CD8-positive, alpha-beta memory T cell (primary cell): ENCODE data around the gene MCC. TPM values are rescaled to one million over a fixed set of nuclear protein-coding genes. Genes with fewer than 3 reads are reported as not detected.
"Not testable (repeated sequence)": the region's sequence is repeated elsewhere in the genome, so short reads cannot be mapped to it uniquely, and the experiment has no call there.

ENCODE experiments used
- CTCF ChIA-PET: fragments of 350-600 bp; sonication (Branson Sonifier 250); formaldehyde crosslinking; loops from one replicate; lab custom pipeline; 2021; ENCODE audit warnings: antibody characterized with exemption; lab: Charles Lee
- POLR2A ChIA-PET: fragments of 350-600 bp; sonication (Branson Sonifier 250); formaldehyde crosslinking; loops from one replicate; lab custom pipeline; 2021; ENCODE audit warnings: antibody characterized with exemption; lab: Charles Lee
- DNase-seq, 5 donors: peaks; one replicate each; pipeline versions ENCODE4 v3.0.0 to v3.0.0-alpha.2; 2020 to 2022; ENCODE audit warnings: mixed read lengths in 1 of 5
- H3K27ac ChIP-seq: one replicate; pipeline ENCODE4 v1.7.0; 2013; ENCODE audit warnings: low read depth, mild to moderate bottlenecking, low read length, moderate library complexity
- H3K27me3 ChIP-seq: 2 replicates; pipeline ENCODE4 v1.7.0; 2013; ENCODE audit warnings: low read length, mild to moderate bottlenecking; ENCODE audit not compliant: insufficient read depth, poor library complexity, severe bottlenecking
- H3K36me3 ChIP-seq: 2 replicates; pipeline ENCODE4 v1.7.0; 2013; ENCODE audit warnings: mild to moderate bottlenecking, low read length, moderate library complexity; ENCODE audit not compliant: insufficient read depth
- H3K4me1 ChIP-seq: 2 replicates; pipeline ENCODE4 v1.7.0; 2013; ENCODE audit warnings: mild to moderate bottlenecking, low read length, moderate library complexity; ENCODE audit not compliant: insufficient read depth
- H3K4me3 ChIP-seq: 2 replicates; pipeline ENCODE4 v1.7.0; 2013; ENCODE audit warnings: mild to moderate bottlenecking, low read length
- H3K9me3 ChIP-seq: 2 replicates; pipeline ENCODE4 v1.7.0; 2013; ENCODE audit warnings: mild to moderate bottlenecking, low read length
- H3K27ac Mint-ChIP-seq, 8 donors: one replicate each; pipeline ENCODE4 v1.8.0; 2020 to 2021; ENCODE audit warnings: mixed read lengths in 8 of 8, mild to moderate bottlenecking in 6 of 8, inconsistent platforms in 3 of 8, moderate library complexity in 3 of 8
- H3K27me3 Mint-ChIP-seq, 2 donors: one replicate each; pipeline ENCODE4 v1.8.0; 2020 to 2021; ENCODE audit warnings: mixed read lengths in 2 of 2, mild to moderate bottlenecking in 1 of 2, moderate library complexity in 1 of 2
- H3K36me3 Mint-ChIP-seq, 3 donors: one replicate each; pipeline ENCODE4 v1.8.0; 2020 to 2021; ENCODE audit warnings: mixed read lengths in 3 of 3, inconsistent platforms in 1 of 3, mild to moderate bottlenecking in 1 of 3
- H3K4me1 Mint-ChIP-seq, 3 donors: one replicate each; pipeline ENCODE4 v1.8.0; 2020 to 2021; ENCODE audit warnings: mixed read lengths in 3 of 3, inconsistent platforms in 1 of 3, mild to moderate bottlenecking in 1 of 3
- H3K4me3 Mint-ChIP-seq, 7 donors: one replicate each; pipeline ENCODE4 v1.8.0; 2020 to 2021; ENCODE audit warnings: mixed read lengths in 7 of 7, mild to moderate bottlenecking in 6 of 7, moderate library complexity in 4 of 7, inconsistent platforms in 2 of 7
- H3K9me3 Mint-ChIP-seq, 5 donors: one replicate each; pipeline ENCODE4 v1.8.0; 2020 to 2022; ENCODE audit warnings: mixed read lengths in 5 of 5, mild to moderate bottlenecking in 3 of 5, moderate library complexity in 2 of 5, inconsistent platforms in 1 of 5
- polyA plus RNA-seq: library from polyadenylated mRNA; unstranded; fragments of 300-500 nt; fragmentation: Illumina TruSeq; gene quantifications from one replicate; pipeline ENCODE4 v1.2.3, GENCODE V29; 2021
- total RNA-seq, 2 experiments: library from RNA; stranded (reverse); gene quantifications; one replicate each; pipeline ENCODE4 v1.2.3, GENCODE V29; 2021

The MCC gene
- total and polyA plus RNA-seq, 3 experiments from 2014 or later = 4.2 to 5.4 (median 4.9) TPM

DNA sequence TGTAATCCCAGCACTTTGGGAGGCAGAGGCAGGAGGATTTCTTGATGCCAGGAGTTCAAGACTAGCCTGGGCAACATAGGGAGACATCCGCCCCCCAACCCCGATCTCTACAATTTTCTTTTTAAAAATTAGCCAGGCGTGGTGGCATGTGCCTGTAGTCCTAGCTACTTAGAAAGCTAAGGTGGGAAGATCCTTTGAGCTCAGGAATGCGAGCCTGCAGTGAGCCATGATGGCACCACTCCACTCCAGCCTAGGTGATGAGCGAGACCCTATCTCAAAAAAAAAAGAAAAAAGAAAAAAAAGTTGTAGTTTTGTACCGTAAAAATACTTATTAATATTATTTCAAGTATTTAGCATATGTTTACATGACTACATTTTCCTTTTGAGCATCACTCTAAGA is 82.7 kb downstream of the MCC start:
- Mint-ChIP-seq H3K4me1 (no peaks in the 10 kb centered on the region), H3K36me3 (no peaks in the 10 kb centered on the region), H3K9me3 (peaks cover 0 to under 1% (median 0%) of the 10 kb centered on the region in 5 donors), H3K4me3 (no peak overlapping the region), H3K27ac (no peak overlapping the region), H3K27me3 (peaks cover 0 to 4% of the 10 kb centered on the region in 2 donors)
- Histone ChIP-seq H3K9me3 (no peaks in the 10 kb centered on the region), H3K36me3 (no peaks in the 10 kb centered on the region), H3K27ac (no peak overlapping the region), H3K4me1 (no peaks in the 10 kb centered on the region), H3K27me3 (no peaks in the 10 kb centered on the region), H3K4me3 (no peak overlapping the region)
- ChIA-PET CTCF (no interaction called here), POLR2A (no interaction called here)
- no peak for DNase-seq

GRCh38 chr5:113404269-113404668 is 84.0 kb downstream of the MCC start:
- no peak for DNase-seq
- no peaks in the 10 kb centered on the region for H3K27me3 ChIP-seq
- no peak overlapping the region for H3K27ac ChIP-seq
- H3K27ac Mint-ChIP-seq = no peak overlapping the region
- H3K36me3 Mint-ChIP-seq = no peaks in the 10 kb centered on the region
- no peaks in the 10 kb centered on the region for H3K9me3 Mint-ChIP-seq
- H3K4me1 Mint-ChIP-seq = no peaks in the 10 kb centered on the region
- no peak overlapping the region for H3K4me3 ChIP-seq
- ChIA-PET CTCF (no interaction called here), POLR2A (no interaction called here)
- no peak overlapping the region for H3K4me3 Mint-ChIP-seq
- H3K4me1 ChIP-seq = no peaks in the 10 kb centered on the region
- no peaks in the 10 kb centered on the region for H3K9me3 ChIP-seq
- peaks cover 0 to 7% of the 10 kb centered on the region in 2 donors for H3K27me3 Mint-ChIP-seq
- no peaks in the 10 kb centered on the region for H3K36me3 ChIP-seq

DNA sequence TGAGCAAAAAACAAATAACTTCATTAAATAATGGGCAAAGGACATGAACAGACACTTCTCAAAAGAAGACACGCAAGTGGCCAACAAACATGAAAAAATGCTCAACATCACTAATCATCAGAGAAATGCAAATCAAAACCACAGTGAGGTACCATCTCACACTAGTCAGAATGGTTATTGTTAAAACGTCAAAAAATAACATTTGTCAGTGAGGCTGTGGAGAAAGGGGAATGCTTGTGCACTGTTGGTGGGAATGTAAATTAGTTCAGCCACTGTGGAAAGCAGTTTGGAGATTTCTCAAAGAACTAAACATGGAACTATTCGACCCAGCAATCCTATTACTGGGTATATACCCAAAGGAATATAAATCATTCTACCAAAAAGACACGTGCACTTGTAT is 90.3 kb downstream of the MCC start:
- H3K27ac Mint-ChIP-seq, H3K27me3 Mint-ChIP-seq, H3K4me3 Mint-ChIP-seq, DNase-seq, H3K9me3 Mint-ChIP-seq, H3K27ac ChIP-seq, POLR2A ChIA-PET, H3K4me1 Mint-ChIP-seq, H3K4me3 ChIP-seq, H3K36me3 ChIP-seq, H3K27me3 ChIP-seq, H3K9me3 ChIP-seq, H3K4me1 ChIP-seq, H3K36me3 Mint-ChIP-seq: not testable (repeated sequence)
- CTCF ChIA-PET = interaction anchor here (1.5 kb wide), 1 partner anchor 18 kb away, joined by 5 read pairs; no protein-coding TSS in a partner anchor

GRCh38 chr5:113397046-113397445 is 91.2 kb downstream of the MCC start:
- CTCF ChIA-PET = interaction anchor here (1.5 kb wide), 1 partner anchor 18 kb away, joined by 5 read pairs; no protein-coding TSS in a partner anchor
- H3K4me3 Mint-ChIP-seq = no peak overlapping the region

DNA sequence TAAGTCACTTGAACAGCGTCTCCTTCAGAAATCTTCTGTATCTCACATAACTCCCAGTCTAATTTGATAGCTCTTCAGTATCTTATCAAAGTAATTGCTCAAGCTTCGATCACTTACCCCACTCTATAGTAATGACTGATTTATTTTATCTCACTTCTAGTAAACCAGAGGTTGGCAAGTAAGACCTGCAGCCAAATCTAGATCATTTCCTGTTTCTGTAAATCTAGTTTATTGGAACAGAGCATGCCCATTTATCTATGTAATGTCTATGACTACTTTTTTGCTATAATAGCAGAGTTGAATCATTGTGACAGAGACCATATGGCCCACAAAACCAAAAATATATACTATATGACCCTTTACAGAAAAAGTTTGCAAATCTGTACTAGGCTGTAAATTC is 93.6 kb downstream of the MCC start:
- no peak overlapping the region for H3K4me3 Mint-ChIP-seq
- Histone ChIP-seq H3K4me3 (no peak overlapping the region), H3K27me3 (no peaks in the 10 kb centered on the region), H3K9me3 (no peaks in the 10 kb centered on the region), H3K27ac (no peak overlapping the region), H3K4me1 (no peaks in the 10 kb centered on the region), H3K36me3 (no peaks in the 10 kb centered on the region)
- POLR2A ChIA-PET = no interaction called here
- peaks cover 0 to 2% (median 0%) of the 10 kb centered on the region in 3 donors for H3K36me3 Mint-ChIP-seq
- H3K9me3 Mint-ChIP-seq = no peaks in the 10 kb centered on the region
- H3K27ac Mint-ChIP-seq = no peak overlapping the region
- peaks cover 7 to 18% of the 10 kb centered on the region in 2 donors for H3K27me3 Mint-ChIP-seq
- H3K4me1 Mint-ChIP-seq = no peaks in the 10 kb centered on the region
- DNase-seq = no peak
- CTCF ChIA-PET = no interaction called here

More at GRCh38 chr5:113397046-113397445, 91.2 kb downstream of the MCC start:
- no peaks in the 10 kb centered on the region for H3K4me1 Mint-ChIP-seq
- POLR2A ChIA-PET = no interaction called here
- no peaks in the 10 kb centered on the region for H3K9me3 Mint-ChIP-seq
- H3K4me3 ChIP-seq = no peak overlapping the region
- H3K27me3 Mint-ChIP-seq = peaks cover 3 to 6% of the 10 kb centered on the region in 2 donors
- no peak overlapping the region for H3K27ac Mint-ChIP-seq
- no peaks in the 10 kb centered on the region for H3K36me3 ChIP-seq
- H3K27me3 ChIP-seq = no peaks in the 10 kb centered on the region
- H3K9me3 ChIP-seq = no peaks in the 10 kb centered on the region
- H3K36me3 Mint-ChIP-seq = no peaks in the 10 kb centered on the region
- no peak overlapping the region for H3K27ac ChIP-seq
- no peaks in the 10 kb centered on the region for H3K4me1 ChIP-seq
- no peak for DNase-seq

GRCh38 chr5:113390224-113390623 is 98.0 kb downstream of the MCC start:
- H3K27ac ChIP-seq = no peak overlapping the region
- no peaks in the 10 kb centered on the region for H3K9me3 ChIP-seq
- no peaks in the 10 kb centered on the region for H3K4me1 ChIP-seq
- no peaks in the 10 kb centered on the region for H3K4me1 Mint-ChIP-seq
- H3K27me3 Mint-ChIP-seq = peaks cover 8 to 42% of the 10 kb centered on the region in 2 donors
- no peaks in the 10 kb centered on the region for H3K27me3 ChIP-seq
- ChIA-PET POLR2A (interaction anchor here (0.5 kb wide), 1 partner anchor 24 kb away, joined by 3 read pairs; no protein-coding TSS in a partner anchor), CTCF (no interaction called here)
- no peak overlapping the region for H3K4me3 ChIP-seq
- DNase-seq = no peak
- no peak overlapping the region for H3K4me3 Mint-ChIP-seq
- no peaks in the 10 kb centered on the region for H3K36me3 ChIP-seq
- peaks cover 0 to 2% (median 0%) of the 10 kb centered on the region in 3 donors for H3K36me3 Mint-ChIP-seq
- H3K27ac Mint-ChIP-seq = no peak overlapping the region
- no peaks in the 10 kb centered on the region for H3K9me3 Mint-ChIP-seq

DNA sequence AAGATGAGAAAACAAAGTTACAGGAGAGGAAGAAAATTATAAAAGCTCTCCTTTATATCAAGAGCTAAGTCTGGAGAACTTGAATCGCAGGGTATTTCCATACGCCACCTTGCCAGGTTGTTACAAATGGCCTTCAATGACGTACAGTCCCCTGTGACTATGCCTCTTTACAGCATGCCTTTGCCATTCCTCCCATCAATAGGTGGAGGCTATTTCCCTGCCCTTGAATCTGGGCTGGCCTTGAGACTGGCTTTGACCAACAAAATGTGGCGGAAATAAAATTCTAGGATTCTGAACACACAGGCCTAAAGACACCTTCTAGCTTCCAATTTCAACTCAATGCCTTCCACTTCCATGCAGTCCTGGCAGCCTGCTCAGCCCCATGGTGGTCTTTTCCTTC is 99.1 kb downstream of the MCC start:
- H3K27ac Mint-ChIP-seq = no peak overlapping the region
- DNase-seq = no peak
- no peak overlapping the region for H3K4me3 ChIP-seq
- H3K4me1 Mint-ChIP-seq = no peaks in the 10 kb centered on the region
- no peaks in the 10 kb centered on the region for H3K4me1 ChIP-seq
- H3K9me3 Mint-ChIP-seq = no peaks in the 10 kb centered on the region
- CTCF ChIA-PET = interaction anchor here (1.4 kb wide), 1 partner anchor 10 kb away, joined by 5 read pairs; no protein-coding TSS in a partner anchor
- no peaks in the 10 kb centered on the region for H3K9me3 ChIP-seq
- peaks cover 7 to 48% of the 10 kb centered on the region in 2 donors for H3K27me3 Mint-ChIP-seq
- H3K27me3 ChIP-seq = no peaks in the 10 kb centered on the region
- no peak overlapping the region for H3K4me3 Mint-ChIP-seq
- peaks cover 0 to 2% (median 0%) of the 10 kb centered on the region in 3 donors for H3K36me3 Mint-ChIP-seq
- no peak overlapping the region for H3K27ac ChIP-seq
- POLR2A ChIA-PET = no interaction called here
- no peaks in the 10 kb centered on the region for H3K36me3 ChIP-seq

DNA sequence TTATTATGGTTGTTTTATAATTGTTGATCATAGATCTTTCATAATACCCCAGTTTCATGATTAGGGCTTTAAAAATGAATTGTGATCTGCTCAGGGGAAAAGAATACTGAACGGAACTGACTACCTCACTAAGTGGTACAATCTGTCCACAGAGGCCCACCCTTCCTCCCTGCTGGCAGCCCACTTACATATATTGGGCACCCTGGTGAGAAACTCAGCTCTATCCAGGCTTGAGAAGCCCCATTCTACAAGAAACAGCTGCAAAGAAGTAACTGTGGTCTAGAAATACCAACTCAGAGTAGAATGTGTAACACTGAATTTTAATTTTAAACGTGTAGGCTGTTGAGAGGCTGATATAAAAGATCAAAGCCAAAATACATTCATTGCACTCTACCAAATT is 100.4 kb downstream of the MCC start:
- H3K4me3 ChIP-seq = no peak overlapping the region
- Mint-ChIP-seq H3K4me3 (no peak overlapping the region), H3K27me3 (peaks cover 8 to 56% of the 10 kb centered on the region in 2 donors), H3K9me3 (no peaks in the 10 kb centered on the region), H3K27ac (no peak overlapping the region), H3K36me3 (peaks cover 0 to 2% (median 0%) of the 10 kb centered on the region in 3 donors), H3K4me1 (no peaks in the 10 kb centered on the region)
- H3K27ac ChIP-seq = no peak overlapping the region
- ChIA-PET POLR2A (no interaction called here), CTCF (interaction anchor here (1.4 kb wide), 1 partner anchor 8 kb away, joined by 5 read pairs; no protein-coding TSS in a partner anchor)
- no peaks in the 10 kb centered on the region for H3K27me3 ChIP-seq
- H3K4me1 ChIP-seq = no peaks in the 10 kb centered on the region
- no peaks in the 10 kb centered on the region for H3K9me3 ChIP-seq
- H3K36me3 ChIP-seq = no peaks in the 10 kb centered on the region
- no peak for DNase-seq
